PC-9 (cell line): ENCODE results near the gene HTT. TPM values are rescaled to one million over a fixed set of nuclear protein-coding genes. Genes with fewer than 3 reads are reported as not detected.

Experiments used
- BruUV-seq: library from RNA; stranded (reverse); fragments of 400-500 nt; replicated peaks from 2 replicates; lab custom pipeline; 2021; lab: Mats Ljungman, UMichigan
- CTCF ChIA-PET: fragments of 300-600 bp; sonication (Branson Sonifier 250); formaldehyde crosslinking; loops from one replicate; lab custom pipeline; 2022; ENCODE audit warnings: antibody characterized with exemption; lab: Charles Lee
- POLR2A ChIA-PET: fragments of 300-600 bp; sonication (Branson Sonifier 250); formaldehyde crosslinking; loops from one replicate; lab custom pipeline; 2022; ENCODE audit warnings: antibody characterized with exemption; ENCODE audit not compliant: unreplicated experiment; lab: Charles Lee
- DNase-seq, 2 experiments: peaks; one replicate each; pipeline versions ENCODE4 v3.0.0 to v3.0.0-alpha.2; 2015 to 2022; ENCODE audit warnings: mixed read lengths in 1 of 2
- H2AFZ ChIP-seq: fragments of 200-600 bp; sonication (generic); 2 replicates; pipeline ENCODE4 v1.8.1; 2017; ENCODE audit warnings: antibody characterized with exemption
- H3F3A ChIP-seq: fragments of 200-600 bp; sonication (generic); 2 replicates; pipeline ENCODE4 v1.8.1; 2017; ENCODE audit warnings: antibody characterized with exemption, mild to moderate bottlenecking, low read depth; ENCODE audit not compliant: insufficient read depth
- H3K27ac ChIP-seq: fragments of 200-600 bp; sonication (generic); 2 replicates; pipeline ENCODE4 v1.6.1; 2016; ENCODE audit warnings: mixed run types
- H3K27me3 ChIP-seq: fragments of 200-600 bp; sonication (generic); 2 replicates; pipeline ENCODE4 v1.6.1; 2016; ENCODE audit warnings: low read depth, mixed run types; ENCODE audit not compliant: insufficient read depth
- H3K36me3 ChIP-seq: fragments of 200-600 bp; sonication (generic); 2 replicates; pipeline ENCODE4 v1.6.1; 2016; ENCODE audit warnings: low read depth, mixed run types
- H3K4me1 ChIP-seq: fragments of 200-600 bp; sonication (generic); replicated peaks from 2 replicates; pipeline ENCODE4 v1.6.1; 2016; ENCODE audit warnings: mixed run types; ENCODE audit not compliant: insufficient read depth
- H3K4me2 ChIP-seq: fragments of 200-600 bp; sonication (generic); 2 replicates; pipeline ENCODE4 v1.6.1; 2017; ENCODE audit warnings: mixed run types
- H3K4me3 ChIP-seq: fragments of 200-600 bp; sonication (generic); 2 replicates; pipeline ENCODE4 v1.6.1; 2016; ENCODE audit warnings: mixed run types
- H3K79me2 ChIP-seq: fragments of 200-600 bp; sonication (generic); 2 replicates; pipeline ENCODE4 v1.6.1; 2017; ENCODE audit warnings: low read depth, mixed run types
- H3K9me2 ChIP-seq: fragments of 200-600 bp; sonication (generic); 2 replicates; pipeline ENCODE4 v1.8.1; 2017; ENCODE audit warnings: mild to moderate bottlenecking; ENCODE audit not compliant: insufficient read depth
- H3K9me3 ChIP-seq: fragments of 200-600 bp; sonication (generic); 2 replicates; pipeline ENCODE4 v1.8.1; 2016; ENCODE audit warnings: low read depth; ENCODE audit not compliant: insufficient read depth
- H4K20me1 ChIP-seq: fragments of 200-600 bp; sonication (generic); 2 replicates; pipeline ENCODE4 v1.8.1; 2017; ENCODE audit not compliant: insufficient read depth
- EZH2 ChIP-seq: fragments of 200-600 bp; sonication (generic); IDR thresholded peaks from 2 replicates; pipeline ENCODE4 v1.8.0; 2017; ENCODE audit warnings: antibody characterized with exemption, low read depth
- intact Hi-C: fragments of 100-400 bp; cut with micrococcal nuclease; formaldehyde crosslinking; loops from one replicate; pipeline ENCODE4 v1.10.0; 2022; ENCODE audit not compliant: unreplicated experiment
- total RNA-seq: library from RNA; stranded (reverse); gene quantifications from 2 replicates; pipeline ENCODE4 v1.2.3, GENCODE V29; 2021
- TF ChIP-seq, protein P1 (sequence below): fragments of 200-600 bp; sonication (generic); conservative IDR thresholded peaks from 2 replicates; pipeline ENCODE4 v1.6.1; 2017; ENCODE audit warnings: mixed run types, antibody characterized with exemption, mild to moderate bottlenecking, moderate library complexity

The HTT gene
- total RNA-seq, 1 experiment from 2014 or later = 81.7 TPM

DNA sequence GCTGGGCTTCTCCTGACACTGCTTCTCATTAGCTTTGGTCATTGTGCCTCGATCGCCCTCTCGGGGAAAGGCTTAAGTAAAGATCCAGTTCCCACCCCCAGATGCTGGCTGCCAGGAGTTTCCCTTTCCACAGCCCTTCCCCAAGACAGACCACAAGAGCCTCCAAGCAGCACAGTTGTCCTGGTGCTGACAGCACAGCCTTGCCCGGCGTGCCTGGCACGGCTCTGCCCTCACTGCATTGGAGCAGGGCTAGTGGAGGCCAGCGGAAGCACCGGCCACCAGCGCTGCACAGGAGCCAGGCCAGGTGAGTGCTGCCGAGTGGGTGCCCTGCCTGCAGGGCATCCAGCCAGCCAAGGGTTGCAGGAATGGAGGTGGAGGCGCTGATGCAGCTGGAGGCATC is 164.8 kb downstream of the HTT start:
- TF ChIP-seq EZH2 = no peak
- TF ChIP-seq, protein P1, sequence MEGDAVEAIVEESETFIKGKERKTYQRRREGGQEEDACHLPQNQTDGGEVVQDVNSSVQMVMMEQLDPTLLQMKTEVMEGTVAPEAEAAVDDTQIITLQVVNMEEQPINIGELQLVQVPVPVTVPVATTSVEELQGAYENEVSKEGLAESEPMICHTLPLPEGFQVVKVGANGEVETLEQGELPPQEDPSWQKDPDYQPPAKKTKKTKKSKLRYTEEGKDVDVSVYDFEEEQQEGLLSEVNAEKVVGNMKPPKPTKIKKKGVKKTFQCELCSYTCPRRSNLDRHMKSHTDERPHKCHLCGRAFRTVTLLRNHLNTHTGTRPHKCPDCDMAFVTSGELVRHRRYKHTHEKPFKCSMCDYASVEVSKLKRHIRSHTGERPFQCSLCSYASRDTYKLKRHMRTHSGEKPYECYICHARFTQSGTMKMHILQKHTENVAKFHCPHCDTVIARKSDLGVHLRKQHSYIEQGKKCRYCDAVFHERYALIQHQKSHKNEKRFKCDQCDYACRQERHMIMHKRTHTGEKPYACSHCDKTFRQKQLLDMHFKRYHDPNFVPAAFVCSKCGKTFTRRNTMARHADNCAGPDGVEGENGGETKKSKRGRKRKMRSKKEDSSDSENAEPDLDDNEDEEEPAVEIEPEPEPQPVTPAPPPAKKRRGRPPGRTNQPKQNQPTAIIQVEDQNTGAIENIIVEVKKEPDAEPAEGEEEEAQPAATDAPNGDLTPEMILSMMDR = no peak
- Histone ChIP-seq H3K4me2 (no peak overlapping the region), H4K20me1 (no peaks in the 10 kb centered on the region), H3K9me3 (no peaks in the 10 kb centered on the region), H3K27me3 (no peaks in the 10 kb centered on the region), H3K4me3 (no peak overlapping the region), H3K27ac (no peak overlapping the region), H3K9me2 (no peaks in the 10 kb centered on the region), H3K79me2 (no peaks in the 10 kb centered on the region), H3K4me1 (no peaks in the 10 kb centered on the region), H3K36me3 (no peaks in the 10 kb centered on the region), H2AFZ (no peak overlapping the region), H3F3A (no peaks in the 10 kb centered on the region)
- BruUV-seq = no TSS peak
- DNase-seq = no peak
- ChIA-PET CTCF (no interaction called here), POLR2A (no interaction called here)
- intact Hi-C loops = no loop called here

DNA sequence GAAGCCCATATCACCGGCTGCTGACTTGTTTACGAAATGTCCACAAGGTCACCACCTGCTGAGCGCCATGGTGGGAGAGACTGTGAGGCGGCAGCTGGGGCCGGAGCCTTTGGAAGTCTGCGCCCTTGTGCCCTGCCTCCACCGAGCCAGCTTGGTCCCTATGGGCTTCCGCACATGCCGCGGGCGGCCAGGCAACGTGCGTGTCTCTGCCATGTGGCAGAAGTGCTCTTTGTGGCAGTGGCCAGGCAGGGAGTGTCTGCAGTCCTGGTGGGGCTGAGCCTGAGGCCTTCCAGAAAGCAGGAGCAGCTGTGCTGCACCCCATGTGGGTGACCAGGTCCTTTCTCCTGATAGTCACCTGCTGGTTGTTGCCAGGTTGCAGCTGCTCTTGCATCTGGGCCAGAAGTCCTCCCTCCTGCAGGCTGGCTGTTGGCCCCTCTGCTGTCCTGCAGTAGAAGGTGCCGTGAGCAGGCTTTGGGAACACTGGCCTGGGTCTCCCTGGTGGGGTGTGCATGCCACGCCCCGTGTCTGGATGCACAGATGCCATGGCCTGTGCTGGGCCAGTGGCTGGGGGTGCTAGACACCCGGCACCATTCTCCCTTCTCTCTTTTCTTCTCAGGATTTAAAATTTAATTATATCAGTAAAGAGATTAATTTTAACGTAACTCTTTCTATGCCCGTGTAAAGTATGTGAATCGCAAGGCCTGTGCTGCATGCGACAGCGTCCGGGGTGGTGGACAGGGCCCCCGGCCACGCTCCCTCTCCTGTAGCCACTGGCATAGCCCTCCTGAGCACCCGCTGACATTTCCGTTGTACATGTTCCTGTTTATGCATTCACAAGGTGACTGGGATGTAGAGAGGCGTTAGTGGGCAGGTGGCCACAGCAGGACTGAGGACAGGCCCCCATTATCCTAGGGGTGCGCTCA is 165.8 kb downstream of the HTT start:
- no peak for TF ChIP-seq EZH2
- TF ChIP-seq, protein P1 = no peak
- Histone ChIP-seq H4K20me1 (no peaks in the 10 kb centered on the region), H2AFZ (no peak overlapping the region), H3K27ac (no peak overlapping the region), H3K9me3 (no peaks in the 10 kb centered on the region), H3K4me3 (no peak overlapping the region), H3K36me3 (no peaks in the 10 kb centered on the region), H3K9me2 (no peaks in the 10 kb centered on the region), H3K79me2 (no peaks in the 10 kb centered on the region), H3F3A (no peaks in the 10 kb centered on the region), H3K4me1 (no peaks in the 10 kb centered on the region), H3K4me2 (no peak overlapping the region), H3K27me3 (no peaks in the 10 kb centered on the region)
- ChIA-PET POLR2A (no interaction called here), CTCF (no interaction called here)
- intact Hi-C loops = no loop called here
- no peak for DNase-seq
- no TSS peak for BruUV-seq

DNA sequence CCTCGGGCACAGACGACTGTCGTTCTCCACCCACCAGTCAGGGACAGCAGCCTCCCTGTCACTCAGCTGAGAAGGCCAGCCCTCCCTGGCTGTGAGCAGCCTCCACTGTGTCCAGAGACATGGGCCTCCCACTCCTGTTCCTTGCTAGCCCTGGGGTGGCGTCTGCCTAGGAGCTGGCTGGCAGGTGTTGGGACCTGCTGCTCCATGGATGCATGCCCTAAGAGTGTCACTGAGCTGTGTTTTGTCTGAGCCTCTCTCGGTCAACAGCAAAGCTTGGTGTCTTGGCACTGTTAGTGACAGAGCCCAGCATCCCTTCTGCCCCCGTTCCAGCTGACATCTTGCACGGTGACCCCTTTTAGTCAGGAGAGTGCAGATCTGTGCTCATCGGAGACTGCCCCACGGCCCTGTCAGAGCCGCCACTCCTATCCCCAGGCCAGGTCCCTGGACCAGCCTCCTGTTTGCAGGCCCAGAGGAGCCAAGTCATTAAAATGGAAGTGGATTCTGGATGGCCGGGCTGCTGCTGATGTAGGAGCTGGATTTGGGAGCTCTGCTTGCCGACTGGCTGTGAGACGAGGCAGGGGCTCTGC is 166.5 kb downstream of the HTT start:
- Histone ChIP-seq H3K36me3 (no peaks in the 10 kb centered on the region), H3K27ac (no peak overlapping the region), H3K4me1 (no peaks in the 10 kb centered on the region), H3F3A (no peaks in the 10 kb centered on the region), H4K20me1 (no peaks in the 10 kb centered on the region), H3K27me3 (no peaks in the 10 kb centered on the region), H3K9me3 (no peaks in the 10 kb centered on the region), H2AFZ (no peak overlapping the region), H3K79me2 (no peaks in the 10 kb centered on the region), H3K4me3 (no peak overlapping the region), H3K9me2 (no peaks in the 10 kb centered on the region), H3K4me2 (no peak overlapping the region)
- BruUV-seq = no TSS peak
- intact Hi-C loops = no loop called here
- POLR2A ChIA-PET = no interaction called here
- DNase-seq = no peak
- no peak for TF ChIP-seq EZH2
- TF ChIP-seq, protein P1 = no peak
- CTCF ChIA-PET = no interaction called here
